NCI-H2107 (cell line): ENCODE results near the gene TIMM23B.
"Not testable (repeated sequence)": the region's sequence is repeated elsewhere in the genome, so short reads cannot be mapped to it uniquely, and the experiment has no call there.

Experiments used
- DNase-seq: peaks from one replicate; lab custom pipeline; 2025; lab: John Stamatoyannopoulos, UW

TIMM23B gene

DNA sequence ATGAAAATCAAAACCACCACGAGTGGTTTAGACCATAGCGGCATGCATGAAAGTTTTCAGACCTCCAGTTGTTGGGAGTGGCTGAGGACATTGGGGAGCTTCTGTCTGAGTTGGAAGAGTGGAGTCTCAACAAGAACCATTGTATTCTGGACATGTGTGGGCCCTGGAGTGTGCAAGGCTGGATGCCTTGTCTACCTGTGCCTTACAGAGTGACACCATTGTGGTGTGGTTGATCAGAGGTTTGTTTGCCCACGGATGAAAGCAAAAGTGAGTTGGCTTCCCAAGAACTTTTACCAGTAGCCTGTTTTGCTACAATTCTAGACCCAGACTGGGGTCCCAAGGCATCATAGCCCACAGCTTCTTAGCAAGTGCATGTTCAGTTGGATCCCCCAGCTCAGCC, 35.9 kb downstream of the TIMM23B start:
- DNase-seq, result not testable (repeated sequence)

DNA sequence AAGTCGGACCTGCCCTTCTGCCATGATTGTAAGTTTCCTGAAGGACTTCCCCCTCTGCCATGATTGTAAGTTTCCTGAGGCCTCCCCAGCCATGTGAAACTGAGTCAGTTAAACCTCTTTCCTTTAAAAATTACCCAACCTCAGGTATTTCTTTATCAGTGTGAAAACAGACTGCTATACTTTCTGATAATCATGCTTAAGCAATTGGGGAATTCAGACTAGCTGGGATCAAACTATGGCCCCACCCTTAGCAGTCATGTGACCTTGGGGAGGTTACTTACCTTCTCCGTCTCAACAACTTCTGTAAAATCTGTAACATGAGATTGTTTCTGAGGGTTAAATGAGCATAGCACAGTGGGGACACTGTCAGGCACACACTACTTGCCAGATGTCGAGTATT, 45.4 kb downstream of the TIMM23B start:
- not testable (repeated sequence) for DNase-seq

DNA sequence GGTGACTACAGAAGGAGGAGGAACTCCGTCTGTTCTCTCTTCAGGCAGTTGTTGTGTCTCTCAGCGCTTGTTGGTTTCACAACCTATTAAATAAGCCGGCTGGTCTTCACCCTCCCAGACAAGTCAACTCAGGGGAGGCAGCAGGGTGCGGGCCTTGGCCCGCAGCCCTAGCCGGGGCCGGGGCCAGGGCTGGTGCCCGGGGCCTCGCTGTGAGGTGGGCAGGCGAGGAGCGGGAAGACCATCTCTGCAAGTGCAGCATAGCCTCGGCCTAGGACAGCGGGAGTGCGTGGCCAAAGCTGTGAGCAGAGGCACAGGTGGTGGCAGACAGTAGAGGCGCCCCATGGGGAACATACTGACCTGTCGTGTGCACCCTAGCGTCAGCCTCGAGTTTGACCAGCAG, 46.5 kb downstream of the TIMM23B start, which contains the start of gene AGAP6:
Gene AGAP6, plus strand, starts transcription at position 31 of the 400 bp plus-strand sequence. Its CDS starts 310 bp downstream, at position 341.
- DNase-seq, result not testable (repeated sequence)

DNA sequence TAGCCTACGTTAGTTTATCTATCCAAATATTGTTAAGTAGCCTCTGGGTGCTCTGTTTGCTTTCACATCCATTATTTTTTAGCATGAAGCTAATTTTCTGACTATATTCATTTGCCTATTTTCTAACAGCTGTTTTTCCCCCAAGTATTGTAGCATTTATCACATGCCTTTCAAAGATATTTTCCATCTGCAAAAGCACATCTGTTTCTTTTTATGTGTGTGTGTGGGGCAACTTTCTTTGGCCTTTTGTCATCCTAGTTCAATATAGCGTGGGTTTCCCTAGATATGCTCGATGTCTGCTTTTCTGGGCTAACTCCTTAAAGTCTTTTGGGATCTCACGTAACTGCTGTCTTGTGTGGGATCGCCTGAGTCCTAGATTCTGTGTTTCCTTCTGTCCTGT, 53.5 kb downstream of the TIMM23B start:
- not testable (repeated sequence) for DNase-seq

DNA sequence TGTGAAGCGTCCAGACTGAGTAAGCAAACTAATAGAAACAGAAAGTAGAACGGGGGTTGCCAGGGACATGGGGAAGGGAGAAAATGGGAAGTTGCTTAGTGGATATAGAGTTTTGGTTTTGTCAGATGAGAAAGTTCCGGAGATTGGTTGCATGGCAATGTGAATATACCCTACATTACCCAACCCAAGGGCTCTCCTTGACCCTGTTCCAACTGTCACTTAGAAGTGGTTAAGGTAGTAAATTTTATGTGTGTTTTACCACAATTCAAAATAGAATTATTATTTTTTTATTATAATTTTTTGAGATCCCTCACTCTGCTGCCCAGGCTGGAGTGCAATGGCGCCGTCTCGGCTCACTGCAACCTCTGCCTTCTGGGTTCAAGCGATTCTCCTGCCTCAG, 72.2 kb downstream of the TIMM23B start:
- DNase-seq, result not testable (repeated sequence)

DNA sequence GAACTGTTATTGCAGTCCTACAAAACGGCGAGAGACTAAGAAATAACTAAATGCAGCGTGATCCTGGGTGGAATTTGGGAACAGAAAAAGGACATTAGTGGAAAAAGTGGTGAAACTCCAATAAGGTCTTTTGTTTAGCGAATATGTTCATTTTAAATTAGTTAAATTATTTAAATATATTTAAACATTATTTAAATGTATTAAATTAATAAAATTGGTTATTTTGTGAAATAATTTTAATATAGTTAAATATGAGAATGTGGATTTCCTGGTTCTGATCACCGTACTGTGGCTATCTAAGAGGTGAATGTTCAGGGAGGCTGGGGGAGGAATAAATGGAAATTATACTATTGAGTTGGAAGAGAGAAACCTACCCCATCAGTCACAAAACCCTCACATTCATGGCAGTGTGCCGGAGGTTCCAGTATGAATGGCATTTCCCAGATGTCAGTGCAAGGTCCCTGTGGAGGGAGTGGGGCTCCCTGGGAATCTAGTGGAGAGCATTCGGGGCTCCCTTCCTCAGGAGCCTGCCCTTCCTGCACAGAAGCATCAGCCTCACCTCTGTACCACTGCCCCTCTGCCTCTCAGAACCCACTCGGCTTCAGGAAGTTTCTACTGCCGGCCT, 73.9 kb downstream of the TIMM23B start:
- DNase-seq, result not testable (repeated sequence)

DNA sequence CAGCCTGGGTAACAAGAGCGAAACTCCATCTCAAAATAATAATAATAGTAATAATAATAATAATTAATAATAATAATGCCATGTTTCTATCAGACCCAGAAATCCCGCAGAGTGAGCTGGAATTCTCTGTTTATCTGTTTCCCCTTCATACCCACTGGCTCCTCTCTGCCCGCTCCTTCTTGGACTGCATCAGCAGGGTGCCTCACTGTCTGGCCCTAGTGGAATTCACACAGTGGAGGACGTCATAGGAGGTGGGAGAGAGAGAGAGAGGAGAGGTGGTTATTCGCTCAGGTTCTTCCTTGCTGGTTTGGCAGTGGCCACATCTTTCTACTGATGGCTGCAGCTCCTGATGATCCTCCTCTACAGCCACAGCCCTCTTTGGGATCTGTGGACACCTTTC, 75.1 kb downstream of the TIMM23B start:
- DNase-seq, result not testable (repeated sequence)

DNA sequence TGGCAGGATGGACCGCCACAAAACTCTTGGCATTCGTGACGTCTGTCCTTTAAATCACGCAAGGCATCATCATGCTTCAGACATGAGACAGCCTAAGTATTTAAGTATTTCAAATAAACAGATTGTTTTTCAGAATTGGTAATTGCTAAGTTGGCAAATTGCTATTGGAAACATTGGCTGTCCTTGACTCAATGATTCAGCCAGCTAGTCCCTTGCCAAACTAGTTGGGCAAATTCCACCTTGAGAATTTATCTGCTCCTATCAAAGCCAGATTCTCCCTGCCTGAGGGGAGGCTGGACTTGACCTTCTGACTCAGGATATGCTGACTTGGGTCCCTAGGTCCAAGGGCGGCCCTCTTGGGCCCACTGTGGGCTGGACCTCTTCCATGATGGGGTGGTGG, 75.8 kb downstream of the TIMM23B start:
- not testable (repeated sequence) for DNase-seq

DNA sequence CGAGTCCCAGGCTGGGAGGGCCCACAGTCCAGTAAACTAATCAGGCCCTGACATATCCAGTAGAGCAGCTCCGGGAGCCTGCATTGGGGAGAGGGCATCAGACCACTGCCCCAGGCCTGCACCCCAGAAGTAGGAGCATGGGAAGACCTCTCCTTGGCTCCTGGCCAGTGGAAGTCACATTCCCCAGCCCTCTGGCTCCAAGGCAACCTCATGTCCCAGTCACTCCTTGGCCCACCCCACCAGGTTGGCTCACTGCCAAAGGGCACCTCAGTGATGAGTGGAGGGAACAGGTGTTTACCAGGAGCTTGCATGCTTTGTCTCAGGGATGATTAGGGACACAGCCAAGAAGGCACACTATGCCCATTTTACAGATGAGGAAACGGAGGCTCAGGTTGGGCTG, 77.4 kb downstream of the TIMM23B start:
- not testable (repeated sequence) for DNase-seq

DNA sequence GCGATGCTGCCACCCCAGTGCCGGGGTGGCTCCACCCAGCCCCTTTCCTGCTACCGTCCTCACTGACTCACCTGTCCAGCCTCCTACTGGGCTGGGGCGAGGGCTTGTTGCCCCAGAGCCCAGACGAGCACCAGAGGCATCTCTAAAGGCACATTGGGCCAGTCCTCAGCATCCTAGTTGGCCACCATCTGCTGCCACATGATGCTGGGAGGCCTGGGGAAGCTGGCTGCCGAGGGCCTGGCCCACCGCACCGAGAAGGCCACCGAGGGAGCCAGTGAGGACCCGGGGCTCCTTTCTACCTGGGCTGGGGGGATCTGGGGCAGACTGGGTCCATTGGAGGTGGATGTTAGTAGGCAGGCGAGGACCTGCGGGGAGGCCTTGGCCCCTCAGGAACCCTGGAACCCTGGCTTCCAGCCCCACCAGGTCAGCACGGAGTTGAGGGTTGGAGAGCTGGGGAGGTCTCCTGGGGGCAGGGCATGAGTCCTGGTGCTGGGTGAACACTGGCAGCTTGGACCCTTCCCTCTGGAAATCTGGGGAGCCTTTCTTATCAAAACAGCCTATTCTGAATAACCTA, 78.7 kb downstream of the TIMM23B start:
- not testable (repeated sequence) for DNase-seq

DNA sequence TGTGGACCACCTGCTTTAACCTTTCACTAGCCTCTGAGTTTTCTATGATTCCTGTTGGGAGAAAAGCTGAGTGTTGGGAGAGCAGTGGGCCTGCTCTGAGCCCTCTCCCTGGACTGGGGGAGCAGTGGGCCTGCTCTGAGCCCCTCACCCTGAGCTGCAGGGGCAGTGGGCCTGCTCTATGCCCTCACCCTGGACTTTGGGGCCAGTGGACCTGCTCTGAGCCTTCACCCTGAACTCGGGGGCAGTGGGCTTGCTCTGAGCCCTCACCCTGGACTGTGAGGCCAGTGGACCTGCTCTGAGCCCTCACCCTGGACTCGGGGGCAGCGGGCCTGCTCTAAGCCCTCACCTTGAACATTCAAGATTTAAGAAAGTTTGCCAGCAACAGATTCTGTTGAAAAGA, 79.8 kb downstream of the TIMM23B start:
- DNase-seq, result no peak
